Adrenal gland (tissue), 5 donors: Measurements from ENCODE around the gene CAPN5.
A peak's percentile ranks its signal among the peaks of the same experiment; 100 is the strongest.

Source experiments
- POLR2A ChIP-seq, 2 donors: fragments of 450-650 bp; IDR thresholded peaks; one replicate each; pipeline ENCODE4 v1.6.1; 2017; ENCODE audit warnings: antibody characterized with exemption in 2 of 2, mild to moderate bottlenecking in 2 of 2, moderate library complexity in 1 of 2
- TF ChIP-seq, protein P1 (sequence below), 6 experiments: fragments of 450-650 bp in 4 of 6; fragments of 200-600 bp in 2 of 6; sonication (generic) in 1 of 6; IDR thresholded peaks; 1 replicate in 5 of 6; 2 replicates in 1 of 6; pipeline versions ENCODE4 v1.5.1 to v1.8.0; 2016 to 2021; ENCODE audit warnings: antibody characterized with exemption in 6 of 6, mild to moderate bottlenecking in 2 of 6, moderate library complexity in 1 of 6
- donor health status: DM: no; HTN: no; CAD: no.

DNA sequence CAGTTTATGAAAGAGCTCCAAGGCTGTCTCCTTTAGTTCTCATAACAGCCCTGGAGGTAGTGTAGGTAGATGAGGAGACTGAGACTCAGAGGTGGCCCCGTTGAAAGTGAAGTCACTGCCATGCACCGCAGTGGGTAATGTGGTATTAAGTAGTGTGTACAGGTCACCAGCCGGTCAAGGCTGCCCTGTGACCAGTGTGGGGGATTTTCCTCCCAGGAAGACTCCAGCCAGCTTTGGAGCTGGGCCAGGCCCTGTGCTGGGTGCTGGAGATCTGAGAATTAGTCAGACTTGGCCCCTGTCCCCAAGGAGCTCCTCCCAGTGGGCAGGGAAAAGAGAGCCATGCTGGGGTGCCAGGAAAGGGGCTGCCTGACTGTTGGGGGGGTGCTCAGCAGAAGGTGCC is 41.2 kb downstream of the CAPN5 start:
- peak in 1 of 2 donors; percentile 40 for TF ChIP-seq POLR2A (IDR thresholded peaks at IDR 0.05)
- TF ChIP-seq, protein P1, sequence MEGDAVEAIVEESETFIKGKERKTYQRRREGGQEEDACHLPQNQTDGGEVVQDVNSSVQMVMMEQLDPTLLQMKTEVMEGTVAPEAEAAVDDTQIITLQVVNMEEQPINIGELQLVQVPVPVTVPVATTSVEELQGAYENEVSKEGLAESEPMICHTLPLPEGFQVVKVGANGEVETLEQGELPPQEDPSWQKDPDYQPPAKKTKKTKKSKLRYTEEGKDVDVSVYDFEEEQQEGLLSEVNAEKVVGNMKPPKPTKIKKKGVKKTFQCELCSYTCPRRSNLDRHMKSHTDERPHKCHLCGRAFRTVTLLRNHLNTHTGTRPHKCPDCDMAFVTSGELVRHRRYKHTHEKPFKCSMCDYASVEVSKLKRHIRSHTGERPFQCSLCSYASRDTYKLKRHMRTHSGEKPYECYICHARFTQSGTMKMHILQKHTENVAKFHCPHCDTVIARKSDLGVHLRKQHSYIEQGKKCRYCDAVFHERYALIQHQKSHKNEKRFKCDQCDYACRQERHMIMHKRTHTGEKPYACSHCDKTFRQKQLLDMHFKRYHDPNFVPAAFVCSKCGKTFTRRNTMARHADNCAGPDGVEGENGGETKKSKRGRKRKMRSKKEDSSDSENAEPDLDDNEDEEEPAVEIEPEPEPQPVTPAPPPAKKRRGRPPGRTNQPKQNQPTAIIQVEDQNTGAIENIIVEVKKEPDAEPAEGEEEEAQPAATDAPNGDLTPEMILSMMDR (IDR thresholded peaks at IDR 0.05): no peak
